ENCODE results near the gene MAML3.

Gene MAML3

GRCh38 chr4:140098455-140099160 lies 55.4 kb downstream of the MAML3 start:
- CTCF ChIA-PET = interaction anchor here (1.0 to 2.8 kb wide), 14 partner anchors 13 to 86 kb away, joined by 3 to 15 read pairs (median 5); no protein-coding TSS in a partner anchor
- peak overlapping the region in 3 of 7 experiments; percentile 38 to 65 (median 44) for H3K4me3 ChIP-seq (ENCODE audit: control insufficient read depth in 1 of 7, extremely low read depth in 1 of 7, insufficient read depth in 4 of 7, low read depth in 2 of 7, low read length in 6 of 7)
- H3K36me3 ChIP-seq (ENCODE audit: control insufficient read depth in 4 of 4, insufficient read depth in 4 of 4, low read length in 3 of 4) = no peaks in the 10 kb centered on the region
- 77% methylated on average over 6 of the region's 7 CpGs for WGBS (ENCODE audit: insufficient coverage)
- H3K27ac ChIP-seq (ENCODE audit: insufficient read depth in 1 of 2, low read depth in 1 of 2, low read length in 2 of 2, poor library complexity in 1 of 2, severe bottlenecking in 2 of 2) = peak overlapping the region; percentile 52 to 80
- no peaks in the 10 kb centered on the region for H3K27me3 ChIP-seq (replicated peaks in 2 of 5; ENCODE audit: control insufficient read depth in 4 of 5, insufficient read depth in 5 of 5, low read length in 4 of 5)
- DNase-seq = peak in 2 of 3 donors; percentile 42 to 61
- no peaks in the 10 kb centered on the region for H3K9me3 ChIP-seq (ENCODE audit: control extremely low read depth in 1 of 5, control insufficient read depth in 4 of 5, insufficient read depth in 2 of 5, low read depth in 1 of 5, low read length in 4 of 5)
- POLR2A ChIA-PET = interaction anchor here (0.8 to 1.4 kb wide), 5 partner anchors 12 to 56 kb away, joined by 3 to 8 read pairs (median 4); partner anchors contain the start of gene MAML3
- H3K4me1 ChIP-seq (ENCODE audit: control extremely low read depth in 1 of 4, control insufficient read depth in 4 of 4, insufficient read depth in 4 of 4, low read length in 3 of 4) = peaks cover 72 to 98% (median 93%) of the 10 kb centered on the region in 4 experiments

- WGBS (ENCODE audit: insufficient coverage) = no CpG with 5 or more reads among the region's 4 CpGs
Observed at GRCh38 chr4:140097572-140097971, 56.4 kb downstream of the MAML3 start.

GRCh38 chr4:140096921-140097320 lies 57.1 kb downstream of the MAML3 start:
- CTCF ChIA-PET = interaction anchor here (0.7 to 3.0 kb wide), 12 partner anchors 7 to 158 kb away, joined by 3 to 17 read pairs (median 4); partner anchors contain the start of gene MAML3
- peak overlapping the region in 3 of 7 experiments; percentile 30 to 33 (median 32) for H3K4me3 ChIP-seq (ENCODE audit: control insufficient read depth in 1 of 7, extremely low read depth in 1 of 7, insufficient read depth in 4 of 7, low read depth in 2 of 7, low read length in 6 of 7)
- WGBS (ENCODE audit: insufficient coverage) = 0% methylated on average over 1 of the region's 2 CpGs
- H3K27ac ChIP-seq (ENCODE audit: insufficient read depth in 1 of 2, low read depth in 1 of 2, low read length in 2 of 2, poor library complexity in 1 of 2, severe bottlenecking in 2 of 2) = peak overlapping the region; percentile 33 to 93
- DNase-seq = no peak
- H3K9me3 ChIP-seq (ENCODE audit: control extremely low read depth in 1 of 5, control insufficient read depth in 4 of 5, insufficient read depth in 2 of 5, low read depth in 1 of 5, low read length in 4 of 5) = no peaks in the 10 kb centered on the region
- POLR2A ChIA-PET = interaction anchor here (0.6 to 4.1 kb wide), 2 partner anchors 54 to 150 kb away, joined by 4 to 38 read pairs; no protein-coding TSS in a partner anchor
- H3K4me1 ChIP-seq (ENCODE audit: control extremely low read depth in 1 of 4, control insufficient read depth in 4 of 4, insufficient read depth in 4 of 4, low read length in 3 of 4) = peaks cover 68 to 99% (median 95%) of the 10 kb centered on the region in 4 experiments
- no peaks in the 10 kb centered on the region for H3K36me3 ChIP-seq (ENCODE audit: control insufficient read depth in 4 of 4, insufficient read depth in 4 of 4, low read length in 3 of 4)
- no peaks in the 10 kb centered on the region for H3K27me3 ChIP-seq (replicated peaks in 2 of 5; ENCODE audit: control insufficient read depth in 4 of 5, insufficient read depth in 5 of 5, low read length in 4 of 5)

More at GRCh38 chr4:140097572-140097971, 56.4 kb downstream of the MAML3 start:
- Histone ChIP-seq H3K4me1 (ENCODE audit: control extremely low read depth in 1 of 4, control insufficient read depth in 4 of 4, insufficient read depth in 4 of 4, low read length in 3 of 4) (peaks cover 69 to 98% (median 92%) of the 10 kb centered on the region in 4 experiments), H3K36me3 (ENCODE audit: control insufficient read depth in 4 of 4, insufficient read depth in 4 of 4, low read length in 3 of 4) (no peaks in the 10 kb centered on the region), H3K4me3 (ENCODE audit: control insufficient read depth in 1 of 7, extremely low read depth in 1 of 7, insufficient read depth in 4 of 7, low read depth in 2 of 7, low read length in 6 of 7) (peak overlapping the region in 1 of 7 experiments; percentile 30), H3K9me3 (ENCODE audit: control extremely low read depth in 1 of 5, control insufficient read depth in 4 of 5, insufficient read depth in 2 of 5, low read depth in 1 of 5, low read length in 4 of 5) (no peaks in the 10 kb centered on the region), H3K27me3 (replicated peaks in 2 of 5; ENCODE audit: control insufficient read depth in 4 of 5, insufficient read depth in 5 of 5, low read length in 4 of 5) (no peaks in the 10 kb centered on the region), H3K27ac (ENCODE audit: insufficient read depth in 1 of 2, low read depth in 1 of 2, low read length in 2 of 2, poor library complexity in 1 of 2, severe bottlenecking in 2 of 2) (peak overlapping the region; percentile 33 to 93)
- no peak for DNase-seq
- POLR2A ChIA-PET = interaction anchor here (0.6 to 0.8 kb wide), 4 partner anchors 8 to 120 kb away, joined by 3 to 5 read pairs (median 4); no protein-coding TSS in a partner anchor
- CTCF ChIA-PET = interaction anchor here (0.6 to 2.8 kb wide), 18 partner anchors 11 to 364 kb away, joined by 3 to 15 read pairs (median 3); partner anchors contain the start of gene MAML3

GRCh38 chr4:140096483-140096861 lies 57.5 kb downstream of the MAML3 start:
- ChIA-PET CTCF (interaction anchor here (0.8 to 4.4 kb wide), 11 partner anchors 8 to 156 kb away, joined by 3 to 33 read pairs (median 5); no protein-coding TSS in a partner anchor), POLR2A (interaction anchor here (0.6 to 4.1 kb wide), 5 partner anchors 26 to 150 kb away, joined by 4 to 38 read pairs (median 5); partner anchors contain the start of gene MAML3)
- DNase-seq = no peak
- Histone ChIP-seq H3K27me3 (replicated peaks in 2 of 5; ENCODE audit: control insufficient read depth in 4 of 5, insufficient read depth in 5 of 5, low read length in 4 of 5) (no peaks in the 10 kb centered on the region), H3K4me1 (ENCODE audit: control extremely low read depth in 1 of 4, control insufficient read depth in 4 of 4, insufficient read depth in 4 of 4, low read length in 3 of 4) (peaks cover 71 to 99% (median 95%) of the 10 kb centered on the region in 4 experiments), H3K27ac (ENCODE audit: insufficient read depth in 1 of 2, low read depth in 1 of 2, low read length in 2 of 2, poor library complexity in 1 of 2, severe bottlenecking in 2 of 2) (peak overlapping the region; percentile 33 to 93), H3K36me3 (ENCODE audit: control insufficient read depth in 4 of 4, insufficient read depth in 4 of 4, low read length in 3 of 4) (no peaks in the 10 kb centered on the region), H3K4me3 (ENCODE audit: control insufficient read depth in 1 of 7, extremely low read depth in 1 of 7, insufficient read depth in 4 of 7, low read depth in 2 of 7, low read length in 6 of 7) (peak overlapping the region in 3 of 7 experiments; percentile 8 to 33 (median 30)), H3K9me3 (ENCODE audit: control extremely low read depth in 1 of 5, control insufficient read depth in 4 of 5, insufficient read depth in 2 of 5, low read depth in 1 of 5, low read length in 4 of 5) (no peaks in the 10 kb centered on the region)
- no CpG with 5 or more reads among the region's 5 CpGs for WGBS (ENCODE audit: insufficient coverage)

- POLR2A ChIA-PET = interaction anchor here (0.6 to 4.1 kb wide), 5 partner anchors 25 to 149 kb away, joined by 4 to 38 read pairs (median 5); partner anchors contain the start of gene MAML3
- peaks cover 71 to 99% (median 96%) of the 10 kb centered on the region in 4 experiments for H3K4me1 ChIP-seq (ENCODE audit: control extremely low read depth in 1 of 4, control insufficient read depth in 4 of 4, insufficient read depth in 4 of 4, low read length in 3 of 4)
- no peaks in the 10 kb centered on the region for H3K9me3 ChIP-seq (ENCODE audit: control extremely low read depth in 1 of 5, control insufficient read depth in 4 of 5, insufficient read depth in 2 of 5, low read depth in 1 of 5, low read length in 4 of 5)
- H3K36me3 ChIP-seq (ENCODE audit: control insufficient read depth in 4 of 4, insufficient read depth in 4 of 4, low read length in 3 of 4) = no peaks in the 10 kb centered on the region
- DNase-seq = peak; percentile 95 to 97 (median 96)
- WGBS (ENCODE audit: insufficient coverage) = 42% methylated on average over 6 of the region's 9 CpGs
- H3K4me3 ChIP-seq (ENCODE audit: control insufficient read depth in 1 of 7, extremely low read depth in 1 of 7, insufficient read depth in 4 of 7, low read depth in 2 of 7, low read length in 6 of 7) = peak overlapping the region in 5 of 7 experiments; percentile 17 to 63 (median 52)
- H3K27ac ChIP-seq (ENCODE audit: insufficient read depth in 1 of 2, low read depth in 1 of 2, low read length in 2 of 2, poor library complexity in 1 of 2, severe bottlenecking in 2 of 2) = peak overlapping the region; percentile 91 to 93
- CTCF ChIA-PET = interaction anchor here (0.7 to 4.4 kb wide), 12 partner anchors 9 to 156 kb away, joined by 3 to 33 read pairs (median 4); no protein-coding TSS in a partner anchor
- H3K27me3 ChIP-seq (replicated peaks in 2 of 5; ENCODE audit: control insufficient read depth in 4 of 5, insufficient read depth in 5 of 5, low read length in 4 of 5) = no peaks in the 10 kb centered on the region
Observed at GRCh38 chr4:140095694-140096482, 58.1 kb downstream of the MAML3 start.
